Measurements from ENCODE around the gene ARHGEF1.

- TF ChIP-seq CTCF (IDR thresholded peaks at IDR 0.05) (no peak), POLR2A (IDR thresholded peaks at IDR 0.05) (no peak)
Measured at GRCh38 chr19:41879670-41880328, 3.2 kb upstream of the ARHGEF1 start.

Measured in body of pancreas (tissue), 4 donors.